WTC11 (cell line): ENCODE measurements around the gene TMEM86A. TPM values are rescaled to one million over a fixed set of nuclear protein-coding genes. Genes with fewer than 3 reads are reported as not detected.

Source experiments
- total RNA-seq: library from RNA; stranded (reverse); gene quantifications from 3 replicates; pipeline ENCODE4 v1.2.3, GENCODE V29; 2021

The TMEM86A gene
- total RNA-seq, 1 experiment from 2014 or later: 1.7 TPM

Other genes with a start within 250 kb of the TMEM86A start
- gene LDHAL6A, start 242.9 kb upstream of the TMEM86A start, total RNA-seq: not detected in 3 replicates
- gene TSG101, start 171.8 kb upstream of the TMEM86A start, total RNA-seq: 41.7 to 42.6 TPM (median 42.3 TPM) in 3 replicates
- gene UEVLD, start 110.0 kb upstream of the TMEM86A start, total RNA-seq: 6.7 to 8.6 TPM (median 7.5 TPM) in 3 replicates
- 2.3 to 3.2 TPM (median 3.2 TPM) in 3 replicates for gene MISFA, start 99.0 kb upstream of the TMEM86A start, total RNA-seq
- gene SPTY2D1, start 64.4 kb upstream of the TMEM86A start, total RNA-seq: 14.0 to 14.3 TPM (median 14.3 TPM) in 3 replicates
- gene IGSF22, start 27.4 kb downstream of the TMEM86A start, total RNA-seq: 0.32 to 0.64 TPM (median 0.52 TPM) in 3 replicates
- gene PTPN5, start 93.0 kb downstream of the TMEM86A start, total RNA-seq: 4.5 to 7.4 TPM (median 6.7 TPM) in 3 replicates
- not detected in 3 replicates for gene MRGPRX1, start 240.6 kb downstream of the TMEM86A start, total RNA-seq